Esophagus squamous epithelium (tissue), 4 donors: Measurements from ENCODE around the gene MXD1.

Experiments used
- CTCF ChIP-seq, 6 experiments: fragments of 450-650 bp in 4 of 6; fragments of 200-600 bp in 2 of 6; sonication (generic) in 2 of 6; IDR thresholded peaks; one replicate each; pipeline ENCODE4 v1.5.1; 2016 to 2019; ENCODE audit warnings: antibody characterized with exemption in 6 of 6, mild to moderate bottlenecking in 4 of 6, moderate library complexity in 4 of 6
- POLR2A ChIP-seq, 4 donors: fragments of 450-650 bp; IDR thresholded peaks; one replicate each; pipeline ENCODE4 v1.6.1; 2017; ENCODE audit warnings: antibody characterized with exemption in 4 of 4, mild to moderate bottlenecking in 4 of 4, moderate library complexity in 3 of 4

DNA sequence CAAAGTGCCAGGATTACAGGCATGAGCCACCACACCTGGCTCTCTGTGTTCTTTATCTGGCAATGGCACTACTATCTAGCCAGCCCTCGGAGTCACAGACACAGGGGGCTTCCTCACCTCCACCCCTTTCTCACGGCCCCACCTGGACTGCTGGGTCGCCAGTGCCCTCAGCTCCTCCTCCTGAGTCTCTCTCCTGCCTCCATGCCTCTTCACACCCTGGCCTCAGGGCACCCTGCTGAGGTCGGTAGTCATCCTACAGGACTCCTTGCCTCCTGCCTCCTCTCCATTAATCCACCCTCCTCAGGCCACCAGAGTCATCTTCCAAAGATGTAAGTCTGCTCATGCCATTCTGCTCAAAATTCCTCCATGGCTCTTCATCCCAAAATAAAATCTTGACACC is 55.1 kb downstream of the MXD1 start:
- TF ChIP-seq POLR2A (IDR thresholded peaks at IDR 0.05) (no peak), CTCF (IDR thresholded peaks at IDR 0.05) (no peak)
